SW480 (cell line): ENCODE results near the gene FRG2.
"Not testable (repeated sequence)": the region's sequence is repeated elsewhere in the genome, so short reads cannot be mapped to it uniquely, and the experiment has no call there.

ENCODE experiments used
- DNase-seq: peaks from one replicate; pipeline ENCODE4 v3.0.0-alpha.2; 2016; ENCODE audit warnings: low spot score

FRG2 gene

DNA sequence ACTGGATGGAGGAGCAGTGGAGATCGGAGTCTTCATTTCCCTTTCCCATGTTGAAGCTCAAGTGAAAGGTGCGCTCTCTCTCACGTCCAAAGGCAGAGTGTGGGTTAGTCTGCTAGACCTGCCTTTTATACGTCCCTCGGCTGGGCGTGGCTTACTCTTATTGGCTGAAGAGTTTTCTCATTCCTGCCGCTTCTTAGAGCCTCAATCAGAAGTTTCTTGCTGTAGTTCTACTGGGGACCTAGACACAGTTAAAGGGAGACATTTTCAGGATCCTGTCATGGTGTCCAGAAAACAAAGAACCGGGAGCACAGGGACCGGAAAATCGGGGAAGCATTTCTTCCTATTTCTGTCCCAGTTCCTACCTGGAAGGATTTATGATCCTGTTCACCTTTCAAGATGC, at the start of gene FRG2:
TSS of gene FRG2 (minus strand) at position 101 of the 400 bp plus-strand sequence. CDS start at position 49, 52 bp downstream.
- DNase-seq = not testable (repeated sequence)

DNA sequence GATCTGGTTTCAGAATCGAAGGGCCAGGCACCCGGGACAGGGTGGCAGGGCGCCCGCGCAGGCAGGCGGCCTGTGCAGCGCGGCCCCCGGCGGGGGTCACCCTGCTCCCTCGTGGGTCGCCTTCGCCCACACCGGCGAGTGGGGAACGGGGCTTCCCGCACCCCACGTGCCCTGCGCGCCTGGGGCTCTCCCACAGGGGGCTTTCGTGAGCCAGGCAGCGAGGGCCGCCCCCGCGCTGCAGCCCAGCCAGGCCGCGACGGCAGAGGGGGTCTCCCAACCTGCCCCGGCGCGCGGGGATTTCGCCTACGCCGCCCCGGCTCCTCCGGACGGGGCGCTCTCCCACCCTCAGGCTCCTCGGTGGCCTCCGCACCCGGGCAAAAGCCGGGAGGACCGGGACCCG, 41.3 kb upstream of the FRG2 start:
- not testable (repeated sequence) for DNase-seq

DNA sequence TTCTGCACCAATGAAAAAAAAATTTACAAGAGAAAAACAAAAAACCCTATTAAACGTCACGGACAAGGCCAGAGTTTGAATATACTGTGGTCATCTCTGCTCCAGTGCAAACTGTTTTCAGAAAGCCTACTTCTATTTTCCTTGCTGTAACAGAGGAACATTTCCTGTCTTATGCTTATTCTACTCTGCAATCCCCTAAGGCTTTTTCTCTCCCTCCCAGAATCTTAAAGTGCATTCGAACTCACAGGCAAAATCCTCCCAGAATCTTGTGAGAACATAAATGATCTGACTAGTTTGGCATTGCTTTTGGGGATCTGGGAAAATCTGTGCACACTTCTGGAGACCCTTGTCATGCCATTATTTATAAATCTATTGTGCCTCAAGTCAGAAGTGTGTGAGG, 37.7 kb upstream of the FRG2 start:
- not testable (repeated sequence) for DNase-seq

DNA sequence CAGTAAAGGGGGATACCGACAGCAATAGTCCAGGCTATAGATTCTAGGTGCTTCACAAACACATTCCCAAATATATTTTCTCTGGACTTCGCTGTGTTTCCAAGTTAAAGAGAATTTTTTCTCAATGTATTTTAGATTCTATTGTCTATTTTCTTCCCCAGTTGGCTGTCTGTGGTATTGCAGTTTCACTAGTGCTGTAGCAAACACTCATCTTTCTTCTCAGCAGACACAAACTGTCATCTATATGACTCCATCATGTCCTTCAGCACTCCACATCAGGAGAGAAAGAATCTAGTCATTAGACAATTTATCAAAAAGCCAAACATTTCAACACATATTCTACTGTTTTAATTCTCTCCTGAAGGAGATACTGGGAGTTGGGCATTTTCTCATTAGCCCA, 37.3 kb upstream of the FRG2 start, which contains the start of gene DBET:
TSS of gene DBET (plus strand) at position 161 of the 400 bp plus-strand sequence.
- DNase-seq = not testable (repeated sequence)

DNA sequence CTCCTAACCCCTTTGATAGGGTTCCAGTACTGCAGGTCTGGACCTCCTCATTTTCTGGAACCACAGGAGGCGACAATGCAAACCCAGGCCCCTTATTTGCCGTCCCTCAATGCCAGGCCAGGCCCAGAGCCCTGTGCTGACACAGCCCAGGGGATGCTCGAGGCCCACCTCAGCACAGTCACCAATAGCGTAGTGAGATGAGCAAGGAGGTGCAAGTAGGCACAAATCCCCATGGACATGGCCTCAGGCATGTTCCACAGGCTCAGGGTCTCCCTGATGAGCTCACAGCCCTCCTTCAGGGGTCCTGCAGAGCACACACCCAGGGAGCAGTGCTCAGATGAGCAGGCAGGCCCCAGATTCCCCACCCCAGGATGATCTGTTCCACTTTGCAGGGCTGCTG, 31.9 kb upstream of the FRG2 start:
- not testable (repeated sequence) for DNase-seq

DNA sequence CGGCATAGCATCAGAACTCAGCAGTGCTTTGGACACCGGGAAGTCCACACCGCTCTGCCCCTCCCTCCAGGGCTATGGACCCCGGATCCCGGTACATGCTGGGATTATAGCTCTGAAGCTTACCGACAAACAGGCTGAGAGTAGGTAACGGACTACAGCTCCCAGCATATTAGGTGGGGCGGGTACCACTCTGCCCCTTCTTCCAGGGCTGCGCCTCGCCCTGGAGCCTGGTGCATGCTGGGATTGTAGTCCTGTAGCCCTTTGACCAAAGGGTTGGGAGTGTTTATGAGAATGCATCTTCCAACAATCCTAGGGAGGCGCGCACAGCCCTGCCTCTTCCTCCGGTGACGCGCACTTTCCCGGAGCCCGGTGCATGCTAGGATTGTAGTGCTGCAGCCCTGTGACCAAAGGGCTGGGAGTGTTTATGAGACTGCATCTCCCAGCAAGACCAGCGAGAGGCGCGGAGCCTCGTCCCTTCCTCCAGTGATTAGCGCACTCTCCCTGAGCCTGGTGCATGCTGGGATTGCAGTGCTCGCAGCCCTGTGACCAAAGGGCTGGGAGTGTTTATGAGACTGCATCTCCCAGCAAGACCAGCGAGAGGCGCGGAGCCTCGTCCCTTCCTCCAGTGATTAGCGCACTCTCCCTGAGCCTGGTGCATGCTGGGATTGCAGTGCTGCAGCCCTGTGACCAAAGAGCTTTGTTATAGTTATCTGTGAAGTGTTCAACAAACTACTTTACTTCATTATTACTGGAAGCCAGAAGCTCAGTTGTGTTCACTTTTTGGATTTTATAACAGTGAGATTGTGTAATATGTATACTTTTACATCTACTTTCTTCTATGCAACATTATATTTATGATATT, 22.6 kb upstream of the FRG2 start:
- DNase-seq = not testable (repeated sequence)

DNA sequence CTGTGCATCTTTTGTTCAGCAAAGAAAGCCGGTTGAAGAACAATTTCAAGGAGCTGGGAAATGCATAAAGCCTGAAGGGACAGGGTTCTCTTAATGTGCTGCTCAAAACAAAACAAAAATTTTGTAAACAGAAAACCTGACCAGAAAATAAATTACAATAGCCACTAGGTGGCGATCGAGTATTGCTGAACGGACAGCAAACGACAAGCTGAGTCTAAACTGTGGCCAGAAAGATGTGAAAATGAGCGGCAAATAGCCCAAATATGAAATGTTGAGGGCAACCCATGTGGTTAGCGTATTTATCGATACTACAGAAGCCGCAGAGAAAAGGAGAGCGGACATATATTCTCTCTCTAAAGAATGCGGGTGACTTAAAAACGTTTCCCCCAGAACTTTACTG, 20.6 kb upstream of the FRG2 start:
- DNase-seq = not testable (repeated sequence)

DNA sequence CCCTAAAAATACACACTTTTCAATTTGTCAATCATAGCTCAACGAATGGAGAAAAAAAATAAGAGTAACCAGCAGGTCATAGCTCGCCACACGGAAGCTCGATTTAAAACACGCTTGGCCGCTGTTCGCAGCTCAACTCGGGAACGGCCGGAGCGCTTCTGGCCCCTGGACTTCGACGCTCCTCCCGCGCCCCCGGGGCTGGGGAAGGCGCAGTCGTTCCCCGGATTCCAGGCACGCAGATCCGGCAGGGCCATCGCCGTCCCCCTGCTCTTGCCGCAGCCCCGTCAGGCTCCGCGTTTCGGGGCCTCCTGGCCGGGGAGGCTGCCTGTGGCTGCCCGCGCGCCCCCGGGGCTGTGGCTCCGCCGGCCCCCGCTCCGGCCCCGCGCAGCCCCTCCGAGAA, 13.8 kb upstream of the FRG2 start:
- DNase-seq = not testable (repeated sequence)

DNA sequence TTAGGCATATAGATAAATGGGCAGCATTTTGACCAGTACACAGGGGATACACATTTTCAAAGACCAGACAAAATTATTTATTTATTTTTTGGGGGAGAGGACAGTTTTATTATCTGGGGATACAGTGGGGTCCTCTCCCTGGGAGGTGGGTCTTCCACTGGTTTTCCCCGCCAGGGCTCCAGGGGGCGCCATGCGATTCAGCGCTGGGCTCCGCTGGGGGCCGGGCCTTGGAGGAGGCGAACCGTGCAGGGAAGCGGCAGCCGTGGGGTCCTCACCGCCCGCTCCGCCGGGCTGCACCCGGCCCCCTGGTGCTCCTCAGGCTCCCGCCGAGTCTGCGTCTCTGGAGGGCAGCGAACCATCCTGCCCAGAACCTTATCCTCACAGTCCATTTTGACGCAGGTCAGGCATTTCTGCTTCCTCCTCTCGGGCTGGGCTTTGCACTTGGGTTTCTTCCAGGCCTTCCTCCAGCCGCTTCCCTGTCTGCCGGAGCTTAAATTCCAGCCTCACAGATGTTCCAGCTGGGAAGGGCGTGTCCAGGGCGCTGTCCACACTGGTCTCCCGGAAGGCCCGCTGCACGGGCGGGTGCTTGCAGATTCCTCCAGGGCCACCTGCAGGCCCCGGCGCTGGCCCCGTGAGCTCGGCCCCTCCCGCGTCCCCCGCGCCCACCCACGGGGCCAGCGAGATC, 10.8 kb upstream of the FRG2 start:
- DNase-seq = not testable (repeated sequence)

DNA sequence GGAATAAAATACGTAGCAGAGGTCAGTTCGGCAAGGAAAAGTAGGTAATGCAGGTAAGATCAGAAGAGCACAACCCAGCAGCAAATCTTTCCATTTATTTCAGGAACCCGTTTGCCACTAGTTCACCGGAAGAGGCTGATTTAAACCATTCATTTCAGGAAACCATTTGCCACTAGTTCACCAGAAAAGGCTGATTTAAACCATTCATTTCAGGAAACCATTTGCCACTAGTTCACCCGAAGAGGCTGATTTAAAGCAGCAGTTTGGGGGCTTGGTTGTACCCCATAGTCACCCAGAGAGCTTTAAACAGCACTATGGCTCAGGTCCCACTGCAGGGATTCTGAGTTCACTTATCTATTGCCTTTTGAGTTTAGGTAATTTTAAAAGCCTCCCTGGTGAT, 4.2 kb upstream of the FRG2 start:
- not testable (repeated sequence) for DNase-seq

DNA sequence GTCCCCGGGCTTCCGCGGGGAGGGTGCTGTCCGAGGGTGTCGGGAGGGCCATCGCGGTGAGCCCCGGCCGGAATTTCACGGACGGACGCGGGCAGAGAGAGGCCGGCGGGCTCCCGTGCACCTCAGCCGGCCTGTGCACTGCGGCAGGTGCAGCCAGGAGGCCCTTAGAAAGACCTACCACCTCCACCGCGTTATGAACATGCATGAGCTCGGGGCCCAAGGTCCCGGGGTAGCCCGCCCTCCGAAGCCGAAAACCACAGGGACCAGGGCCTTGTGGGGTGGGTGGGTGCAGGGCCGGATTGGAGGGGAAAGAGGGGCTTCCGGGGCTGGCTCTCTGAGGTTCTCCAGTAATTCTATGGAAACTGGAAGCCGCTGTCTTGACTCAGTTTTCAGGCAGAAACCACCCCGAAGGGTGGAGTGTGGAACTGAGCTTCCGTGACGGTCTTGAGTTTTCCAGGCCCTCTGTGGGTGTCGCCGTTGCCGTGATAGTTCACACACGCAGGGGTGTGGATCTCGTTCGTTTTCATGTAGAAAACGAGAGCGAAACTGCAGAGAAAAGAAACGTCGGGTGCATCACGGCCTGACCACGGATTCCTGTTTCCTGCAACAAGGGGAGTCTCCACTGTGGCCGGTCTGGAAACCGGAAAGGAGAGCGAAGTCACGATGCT, 4.3 kb downstream of the FRG2 start:
- not testable (repeated sequence) for DNase-seq

DNA sequence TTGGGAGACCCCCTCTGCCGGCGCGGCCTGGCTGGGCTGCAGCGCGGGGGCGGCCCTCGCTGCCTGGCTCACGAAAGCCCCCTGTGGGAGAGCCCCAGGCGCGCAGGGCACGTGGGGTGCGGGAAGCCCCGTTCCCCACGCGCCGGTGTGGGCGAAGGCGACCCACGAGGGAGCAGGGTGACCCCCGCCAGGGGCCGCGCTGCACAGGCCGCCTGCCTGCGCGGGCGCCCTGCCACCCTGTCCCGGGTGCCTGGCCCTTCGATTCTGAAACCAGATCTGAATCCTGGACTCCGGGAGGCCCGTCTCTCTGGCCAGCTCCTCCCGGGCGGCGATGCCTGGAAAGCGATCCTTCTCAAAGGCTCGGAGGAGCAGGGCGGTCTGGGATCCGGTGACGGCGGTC, 5.1 kb downstream of the FRG2 start:
- DNase-seq = not testable (repeated sequence)

DNA sequence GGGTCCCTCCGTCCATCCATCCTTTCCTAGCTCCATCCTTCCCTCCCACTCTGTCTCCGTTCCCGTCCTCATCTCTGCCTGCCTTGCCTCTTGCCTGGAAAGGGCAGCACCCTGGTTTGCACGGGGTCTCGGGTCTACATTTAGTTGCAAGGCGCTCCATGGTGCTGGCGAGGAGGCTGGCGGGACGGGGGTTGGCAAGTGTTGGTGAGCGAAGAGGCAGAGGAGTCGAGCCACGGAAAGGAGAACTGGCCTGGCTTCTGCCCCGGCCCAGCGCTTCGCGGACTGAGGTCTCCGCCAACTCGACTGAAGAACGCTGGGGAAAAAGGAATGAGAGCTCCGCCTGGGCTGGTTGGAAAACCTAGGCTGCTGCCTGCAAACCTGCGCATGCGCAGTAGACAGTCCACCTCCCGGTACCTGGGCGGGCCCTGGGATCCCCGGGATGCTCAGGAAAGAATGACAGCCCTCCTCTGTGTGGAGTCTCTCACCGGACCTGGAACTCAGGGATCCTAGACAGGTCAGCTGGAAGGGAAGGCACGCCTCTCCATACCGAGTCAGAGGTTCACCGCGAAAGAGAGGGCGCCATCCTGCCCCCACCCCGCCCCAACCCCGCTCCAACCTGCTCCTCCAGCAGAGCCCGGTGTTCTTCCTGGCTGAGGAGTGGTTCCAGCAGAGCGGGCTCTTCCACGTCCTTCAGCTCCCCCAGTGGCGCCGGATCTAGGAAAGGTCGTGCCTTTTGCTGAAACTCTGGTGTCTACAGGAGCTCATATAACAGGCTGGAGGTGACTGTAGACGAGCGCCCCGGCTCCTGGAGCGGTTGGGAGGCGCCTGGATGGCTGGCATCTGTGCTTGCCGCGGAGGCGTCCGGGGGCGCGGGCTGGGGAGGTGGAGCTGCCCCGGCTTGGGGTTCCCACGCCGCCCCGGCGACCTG, 6.0 kb downstream of the FRG2 start:
- DNase-seq = no peak

DNA sequence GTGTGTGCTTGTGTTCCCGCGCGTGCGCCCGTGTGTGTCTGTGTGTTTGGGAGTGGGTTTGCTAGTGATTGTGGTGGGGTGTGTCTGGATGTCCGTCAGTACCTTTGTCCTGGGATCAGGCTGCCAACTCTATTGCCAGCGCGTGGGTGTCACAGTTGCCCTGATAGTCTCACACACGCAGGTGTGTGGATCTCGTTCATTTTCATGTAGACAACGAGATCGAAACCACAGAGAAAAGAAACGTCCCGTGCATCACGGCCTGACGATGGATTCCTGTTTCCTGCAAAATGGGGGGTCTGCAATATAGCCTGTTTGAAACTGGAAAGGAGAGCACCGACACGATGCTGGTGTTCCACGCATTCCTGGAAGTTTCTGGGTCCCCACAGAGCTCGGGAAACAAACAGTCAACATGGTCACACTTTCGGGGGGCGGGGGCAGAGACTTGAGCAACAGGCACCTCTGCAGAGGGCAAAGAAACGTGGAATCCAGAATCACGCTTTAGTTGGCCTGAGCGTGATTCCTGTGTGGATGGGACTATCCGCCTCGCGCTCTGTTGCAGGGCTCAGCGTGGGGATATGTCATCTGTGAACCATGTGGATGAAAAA, 7.1 kb downstream of the FRG2 start:
- DNase-seq = not testable (repeated sequence)

DNA sequence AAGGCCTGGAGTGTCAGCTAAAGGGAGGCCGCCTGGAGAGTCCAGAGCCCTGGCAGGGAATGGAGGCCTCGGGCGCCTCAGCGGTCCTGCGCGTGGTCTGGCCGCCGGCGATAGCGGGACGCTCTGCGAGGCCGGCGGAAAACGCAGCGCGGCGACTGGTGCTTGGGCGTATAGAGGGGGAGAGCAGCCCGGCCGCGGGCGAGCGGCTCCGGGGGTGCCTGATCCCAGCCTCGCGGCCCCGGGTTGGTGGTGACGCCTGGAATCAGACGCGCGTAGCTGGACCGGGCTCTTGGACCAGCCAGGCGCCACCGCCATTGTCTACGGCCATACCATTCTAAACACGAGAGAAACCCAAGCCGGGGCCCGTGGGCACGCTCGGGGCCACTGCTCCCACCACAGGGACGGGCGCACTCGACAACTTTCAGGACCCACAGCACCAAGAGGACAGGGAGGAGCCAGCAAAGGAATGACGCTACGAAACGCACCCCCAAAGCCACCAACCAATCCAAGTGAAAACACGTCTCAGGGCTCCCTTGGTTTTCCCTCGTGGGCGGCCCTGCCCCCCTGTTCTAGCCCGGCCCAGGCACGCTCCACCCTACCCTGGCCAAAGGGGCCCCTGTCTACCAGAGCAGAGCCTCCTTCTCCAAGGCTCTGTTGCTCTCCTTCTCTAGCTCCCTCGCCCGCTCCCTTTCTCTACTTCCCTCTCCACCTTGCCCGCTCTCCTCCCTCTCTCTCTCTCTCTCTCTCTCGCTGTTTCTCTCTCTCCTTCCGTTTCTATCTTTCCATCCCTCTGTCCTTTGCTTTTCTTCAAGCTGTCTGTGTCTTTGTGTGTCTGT, 7.8 kb downstream of the FRG2 start:
- no peak for DNase-seq

DNA sequence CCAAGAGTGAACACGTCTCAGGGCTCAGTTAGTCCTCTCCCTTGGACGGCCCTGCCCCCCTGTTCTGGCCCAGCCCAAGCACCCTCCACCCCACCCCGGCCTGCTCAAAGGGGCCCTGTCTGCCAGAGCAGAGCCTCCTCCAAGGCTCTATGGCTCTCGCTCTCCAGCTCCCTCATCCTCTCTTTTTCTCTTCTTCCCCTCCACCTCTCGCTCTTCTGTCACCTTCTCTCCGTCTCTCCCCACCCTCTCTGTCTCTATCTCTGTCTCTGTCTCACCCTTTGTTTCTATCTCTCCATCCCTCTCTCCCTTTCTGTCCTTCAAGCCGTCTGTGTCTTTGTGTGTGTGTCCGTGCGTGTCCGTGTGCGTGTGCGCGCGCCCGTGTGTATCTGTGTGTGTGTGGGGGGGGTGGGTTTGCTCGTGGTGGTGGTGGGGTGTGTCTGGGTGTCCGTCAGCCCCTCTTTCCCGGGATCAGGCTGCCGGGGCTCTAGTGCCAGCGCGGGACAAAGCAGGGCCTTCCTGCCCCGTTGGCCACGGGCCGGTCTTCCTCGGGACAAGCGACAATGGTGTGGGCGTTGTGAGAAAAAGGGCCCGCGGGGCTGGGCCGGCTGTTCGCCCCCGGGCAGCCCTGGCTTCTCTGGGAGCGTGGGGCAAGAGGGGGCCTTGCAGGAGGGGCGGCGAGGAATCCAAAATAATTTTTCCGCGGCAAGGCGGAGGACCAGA, 8.7 kb downstream of the FRG2 start:
- DNase-seq = no peak

DNA sequence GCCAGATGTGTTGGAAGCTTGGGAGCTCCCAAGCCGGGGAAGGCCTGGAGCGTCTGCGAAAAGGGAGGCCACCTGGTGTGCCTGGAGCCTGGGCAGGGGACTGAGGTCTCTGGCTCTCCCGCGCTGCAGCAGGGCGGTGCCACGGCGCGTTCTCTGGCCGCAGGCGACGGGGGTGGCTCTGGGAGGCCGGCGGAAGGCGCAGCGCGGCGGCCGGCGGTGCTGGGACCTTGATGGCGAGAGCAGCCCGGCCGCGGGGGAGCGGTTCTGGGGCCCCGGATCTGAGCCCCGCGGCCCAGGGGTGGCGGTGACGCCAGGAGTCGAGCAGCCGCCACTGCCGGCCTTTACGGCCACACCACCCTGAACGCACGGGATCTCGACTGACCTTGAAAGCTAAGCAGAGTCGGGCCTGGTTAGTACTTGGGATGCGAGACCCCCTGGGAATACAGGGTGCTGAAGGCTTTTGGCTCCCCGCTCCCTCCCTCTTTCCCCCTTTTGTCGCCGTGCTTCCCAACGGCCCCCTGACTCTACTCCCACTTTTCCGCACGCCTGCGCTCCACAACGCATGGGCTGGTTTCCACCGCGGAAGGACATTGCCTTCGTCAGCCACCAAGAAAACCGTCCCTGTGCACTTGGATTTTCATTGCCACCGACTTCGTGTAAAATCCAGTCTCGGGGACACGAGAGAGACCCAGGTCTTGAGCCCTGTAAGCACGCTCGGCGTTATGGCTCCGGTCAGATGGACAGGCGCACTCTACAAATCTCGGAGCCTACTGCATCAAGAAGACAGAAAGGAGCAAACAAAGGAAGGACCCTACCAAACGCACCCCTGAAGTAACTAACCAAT, 9.5 kb downstream of the FRG2 start:
- no peak for DNase-seq
